T-helper 17 cell (primary cell): ENCODE results near the gene COMMD1. TPM values are rescaled to one million over a fixed set of nuclear protein-coding genes. Genes with fewer than 3 reads are reported as not detected.
"Not testable (repeated sequence)": the region's sequence is repeated elsewhere in the genome, so short reads cannot be mapped to it uniquely, and the experiment has no call there.

Source experiments
- ATAC-seq: fragments of 150-1000 bp; cut with Tn5 transposase; 2 replicates; pipeline ENCODE4 v1.10.0; 2021; ENCODE audit warnings: mild to moderate bottlenecking, moderate library complexity
- DNase-seq, 3 donors: peaks; one replicate each; pipeline versions ENCODE4 v3.0.0 to v3.0.0-alpha.2; 2020 to 2021
- H3K9me3 ChIP-seq: one replicate; pipeline ENCODE4 v1.7.0; 2013; ENCODE audit warnings: low read length, mild to moderate bottlenecking; ENCODE audit not compliant: control insufficient read depth, poor library complexity, severe bottlenecking
- H3K27ac Mint-ChIP-seq: one replicate; pipeline ENCODE4 v1.8.0; 2022; ENCODE audit warnings: mild to moderate bottlenecking, moderate library complexity, mixed read lengths
- H3K27me3 Mint-ChIP-seq: one replicate; pipeline ENCODE4 v1.8.0; 2022; ENCODE audit warnings: mixed read lengths
- H3K36me3 Mint-ChIP-seq: one replicate; pipeline ENCODE4 v1.8.0; 2022; ENCODE audit warnings: low read depth, mixed read lengths
- H3K4me1 Mint-ChIP-seq: one replicate; pipeline ENCODE4 v1.8.0; 2022; ENCODE audit warnings: mild to moderate bottlenecking, mixed read lengths
- H3K4me3 Mint-ChIP-seq: one replicate; pipeline ENCODE4 v1.8.0; 2022; ENCODE audit warnings: mild to moderate bottlenecking, moderate library complexity, mixed read lengths
- total RNA-seq, 4 donors: library from RNA in 2 of 4; stranded (reverse) in 2 of 4; gene quantifications; one replicate each; pipeline ENCODE4 v1.2.3 and lab custom pipeline; 2022 to 2026

The COMMD1 gene
- total RNA-seq, 2 donors from 2014 or later: 21.5 to 23.8 TPM

DNA sequence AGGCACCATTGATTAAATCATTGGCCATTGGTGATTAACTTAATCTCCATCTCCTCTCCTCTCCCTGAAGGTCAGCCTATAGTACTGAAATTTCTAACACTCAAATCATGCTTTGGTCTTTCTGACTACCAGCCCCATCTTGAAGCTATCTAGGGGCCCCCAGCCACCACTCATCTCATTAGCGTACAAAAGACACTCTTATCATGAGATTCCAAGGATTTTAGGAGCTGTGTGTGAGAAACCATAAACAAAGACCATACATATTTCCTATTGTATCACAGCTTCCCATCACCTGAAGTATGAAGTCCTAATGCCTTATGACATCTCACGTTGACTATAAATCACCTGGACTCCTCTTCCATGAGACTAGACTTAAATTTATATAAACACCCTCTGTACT, 196.4 kb downstream of the COMMD1 start:
- H3K36me3 Mint-ChIP-seq: no peaks in the 10 kb centered on the region
- no peaks in the 10 kb centered on the region for H3K9me3 ChIP-seq
- no peaks in the 10 kb centered on the region for H3K4me1 Mint-ChIP-seq
- DNase-seq: no peak
- no peak for ATAC-seq
- no peak overlapping the region for H3K4me3 Mint-ChIP-seq
- H3K27me3 Mint-ChIP-seq: no peaks in the 10 kb centered on the region
- no peak overlapping the region for H3K27ac Mint-ChIP-seq

DNA sequence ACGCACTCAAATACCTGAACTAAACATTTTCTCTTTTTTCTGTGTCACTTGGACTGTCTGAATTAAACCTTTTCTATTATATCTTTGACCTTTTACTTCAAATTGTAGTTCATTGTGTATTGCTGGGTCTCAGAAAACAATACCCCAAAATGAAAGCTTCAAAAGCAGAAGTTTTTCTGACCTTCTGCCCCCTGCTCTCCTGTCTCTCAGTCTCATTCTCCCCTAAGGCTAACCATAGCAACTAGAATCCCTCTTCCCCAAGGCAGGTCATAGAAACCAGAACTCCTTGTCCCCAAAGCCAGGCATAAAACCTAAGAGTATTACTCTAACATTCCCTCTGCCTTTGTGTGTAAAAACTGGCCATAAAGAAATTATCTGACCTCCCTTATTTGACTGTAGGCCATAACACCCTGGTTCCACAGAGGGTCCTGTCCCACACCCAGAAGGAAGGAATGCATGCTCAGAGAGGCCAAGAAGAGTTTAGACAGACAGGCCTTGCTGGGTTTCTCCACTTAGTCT, 197.0 kb downstream of the COMMD1 start:
- ATAC-seq (no peak), DNase-seq (no peak)
- Mint-ChIP-seq H3K27me3 (no peaks in the 10 kb centered on the region), H3K4me3 (no peak overlapping the region), H3K27ac (no peak overlapping the region), H3K4me1 (no peaks in the 10 kb centered on the region), H3K36me3 (no peaks in the 10 kb centered on the region)
- no peaks in the 10 kb centered on the region for H3K9me3 ChIP-seq

DNA sequence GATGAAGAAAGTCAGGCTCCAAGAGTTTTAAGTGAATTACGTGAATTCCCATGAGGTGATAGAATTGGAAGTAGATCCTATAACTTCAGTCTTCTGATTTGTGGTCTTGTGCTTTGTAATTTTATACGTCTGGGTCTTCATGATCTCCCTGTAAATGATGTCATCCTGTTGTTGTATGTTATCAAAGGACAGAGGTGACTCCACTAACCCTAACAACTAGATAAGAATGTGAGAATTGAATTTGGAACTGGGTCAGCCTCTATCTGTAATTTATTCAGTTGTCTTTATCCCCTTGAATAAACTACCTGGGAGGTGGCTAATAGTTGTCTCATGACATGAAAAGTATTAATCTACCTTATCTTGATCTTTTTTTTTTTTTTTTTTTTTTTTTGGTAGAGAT, 204.1 kb downstream of the COMMD1 start:
- Mint-ChIP-seq H3K36me3 (peaks cover 4% of the 10 kb centered on the region), H3K4me1 (peaks cover 2% of the 10 kb centered on the region), H3K4me3 (no peak overlapping the region), H3K27me3 (no peaks in the 10 kb centered on the region), H3K27ac (no peak overlapping the region)
- ATAC-seq (no peak), DNase-seq (no peak)
- H3K9me3 ChIP-seq: no peaks in the 10 kb centered on the region

DNA sequence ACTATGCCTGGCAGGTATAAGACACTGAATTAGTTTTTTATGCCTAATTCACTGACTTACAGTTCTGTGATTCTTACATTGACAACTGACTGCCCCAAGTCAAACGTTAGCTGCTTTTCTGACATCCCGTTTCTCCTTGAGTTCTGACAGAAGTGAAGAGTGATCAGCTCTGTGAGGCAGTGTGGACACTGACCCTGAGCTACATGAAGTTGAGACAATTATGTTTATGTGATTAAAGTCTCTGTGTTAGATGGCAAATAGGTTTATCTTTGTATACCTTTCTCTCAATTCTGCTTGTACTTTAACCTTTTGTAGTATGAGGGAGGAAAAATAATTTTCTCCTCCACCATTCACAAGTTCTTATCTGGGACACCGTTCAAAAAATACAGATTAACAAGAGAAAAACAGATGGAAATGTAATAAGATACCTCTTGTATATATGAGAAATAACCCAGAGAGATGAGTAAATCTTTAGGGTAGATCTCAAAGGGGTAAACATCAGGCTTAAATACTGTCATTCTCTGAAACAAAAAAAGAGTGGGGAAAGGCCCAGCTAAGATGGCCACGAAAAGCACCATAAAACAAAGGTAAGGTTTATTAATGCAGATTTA, 205.0 kb downstream of the COMMD1 start:
- Mint-ChIP-seq H3K27me3 (no peaks in the 10 kb centered on the region), H3K36me3 (peaks cover 4% of the 10 kb centered on the region), H3K27ac (no peak overlapping the region), H3K4me1 (peaks cover 7% of the 10 kb centered on the region), H3K4me3 (no peak overlapping the region)
- no peaks in the 10 kb centered on the region for H3K9me3 ChIP-seq
- DNase-seq (no peak), ATAC-seq (no peak)

DNA sequence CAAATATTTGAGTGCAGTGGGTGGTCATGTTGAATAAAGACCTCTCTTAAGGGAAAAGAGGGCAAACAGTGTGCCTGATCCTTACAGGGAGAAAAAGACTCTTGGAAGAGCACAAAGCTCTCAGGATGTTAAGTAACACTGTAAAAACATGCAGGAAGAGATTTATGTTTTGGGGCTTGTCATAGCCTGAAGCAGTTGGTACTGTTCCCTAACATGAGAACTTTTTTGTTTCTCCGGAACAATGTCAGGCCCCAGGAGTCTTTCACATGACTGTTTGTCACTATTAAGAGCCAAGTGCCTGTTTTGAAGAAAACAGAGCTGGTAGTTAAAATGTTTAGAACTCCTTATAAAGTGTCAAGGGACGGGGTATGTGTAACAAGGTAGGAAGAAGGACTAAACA, 206.7 kb downstream of the COMMD1 start:
- ATAC-seq (no peak), DNase-seq (no peak)
- Mint-ChIP-seq H3K4me3 (no peak overlapping the region), H3K27ac (no peak overlapping the region), H3K27me3 (no peaks in the 10 kb centered on the region), H3K4me1 (peaks cover 10% of the 10 kb centered on the region), H3K36me3 (peaks cover 4% of the 10 kb centered on the region)
- H3K9me3 ChIP-seq: no peaks in the 10 kb centered on the region

DNA sequence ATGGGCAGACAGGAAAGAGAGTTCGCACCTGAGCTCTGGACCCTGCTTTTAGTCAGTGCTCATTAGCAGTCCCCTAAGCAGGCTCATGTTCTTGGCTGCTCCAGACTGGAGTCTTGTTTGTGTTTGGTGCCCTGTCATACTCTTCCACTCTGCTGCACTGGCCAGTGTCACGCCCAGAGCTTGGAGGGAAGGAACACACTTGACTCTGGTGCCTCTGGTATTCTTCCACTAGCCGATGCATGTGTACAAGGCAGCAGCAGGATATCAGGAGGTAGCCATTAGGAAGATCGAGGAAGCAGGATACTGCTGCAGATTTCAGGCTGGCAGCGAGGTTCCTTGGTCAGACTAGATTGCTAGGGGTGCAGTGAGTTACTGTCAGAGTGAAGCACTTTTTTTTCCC, 209.1 kb downstream of the COMMD1 start:
- no peaks in the 10 kb centered on the region for H3K9me3 ChIP-seq
- Mint-ChIP-seq H3K4me1 (peaks cover 16% of the 10 kb centered on the region), H3K36me3 (peaks cover 5% of the 10 kb centered on the region), H3K27me3 (no peaks in the 10 kb centered on the region), H3K27ac (no peak overlapping the region), H3K4me3 (no peak overlapping the region)
- ATAC-seq (no peak), DNase-seq (no peak)

DNA sequence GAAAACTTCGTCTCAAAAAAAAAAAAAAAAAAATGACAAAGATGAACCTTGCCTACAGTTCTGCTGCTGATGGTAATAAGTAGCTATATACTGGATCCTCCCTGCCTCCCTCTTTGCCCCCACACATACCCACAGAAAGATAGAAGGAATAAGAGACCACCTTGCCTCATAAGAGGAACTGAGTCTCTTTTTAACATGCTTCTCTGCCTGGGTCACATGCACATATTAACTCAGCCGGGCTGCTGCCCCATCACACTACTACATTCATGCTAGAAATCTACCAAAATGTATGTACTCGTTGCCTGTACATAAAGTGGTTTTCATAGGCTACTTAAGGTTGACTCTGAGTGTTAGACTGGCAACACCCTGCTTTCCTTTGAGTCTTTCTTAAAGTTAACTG, 211.5 kb downstream of the COMMD1 start:
- no peaks in the 10 kb centered on the region for H3K9me3 ChIP-seq
- Mint-ChIP-seq H3K27ac (no peak overlapping the region), H3K4me3 (no peak overlapping the region), H3K27me3 (no peaks in the 10 kb centered on the region), H3K4me1 (peaks cover 16% of the 10 kb centered on the region), H3K36me3 (peaks cover 2% of the 10 kb centered on the region)
- ATAC-seq: no peak
- no peak for DNase-seq

DNA sequence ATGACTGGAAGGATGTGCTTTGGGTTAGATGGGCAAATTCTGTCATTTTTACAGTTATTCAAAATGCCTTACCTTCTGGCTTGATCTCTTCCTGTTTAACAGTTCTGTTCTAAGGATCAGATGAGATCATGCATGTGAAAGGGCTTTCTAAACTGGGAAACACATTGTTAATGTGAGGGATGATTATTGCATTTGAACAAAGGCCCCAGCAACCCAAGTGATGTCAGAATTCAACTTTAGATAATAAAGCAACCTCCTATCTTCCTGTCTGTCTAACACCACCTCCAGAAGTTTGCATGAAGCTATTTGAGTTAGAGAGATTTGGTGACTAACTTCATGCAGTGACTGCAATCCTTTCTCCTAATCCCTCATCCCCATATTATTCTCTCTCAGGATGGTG, 212.7 kb downstream of the COMMD1 start:
- Mint-ChIP-seq H3K27ac (no peak overlapping the region), H3K36me3 (peaks cover 2% of the 10 kb centered on the region), H3K4me1 (peaks cover 16% of the 10 kb centered on the region), H3K27me3 (no peaks in the 10 kb centered on the region), H3K4me3 (no peak overlapping the region)
- DNase-seq: no peak
- H3K9me3 ChIP-seq: no peaks in the 10 kb centered on the region
- ATAC-seq: no peak

DNA sequence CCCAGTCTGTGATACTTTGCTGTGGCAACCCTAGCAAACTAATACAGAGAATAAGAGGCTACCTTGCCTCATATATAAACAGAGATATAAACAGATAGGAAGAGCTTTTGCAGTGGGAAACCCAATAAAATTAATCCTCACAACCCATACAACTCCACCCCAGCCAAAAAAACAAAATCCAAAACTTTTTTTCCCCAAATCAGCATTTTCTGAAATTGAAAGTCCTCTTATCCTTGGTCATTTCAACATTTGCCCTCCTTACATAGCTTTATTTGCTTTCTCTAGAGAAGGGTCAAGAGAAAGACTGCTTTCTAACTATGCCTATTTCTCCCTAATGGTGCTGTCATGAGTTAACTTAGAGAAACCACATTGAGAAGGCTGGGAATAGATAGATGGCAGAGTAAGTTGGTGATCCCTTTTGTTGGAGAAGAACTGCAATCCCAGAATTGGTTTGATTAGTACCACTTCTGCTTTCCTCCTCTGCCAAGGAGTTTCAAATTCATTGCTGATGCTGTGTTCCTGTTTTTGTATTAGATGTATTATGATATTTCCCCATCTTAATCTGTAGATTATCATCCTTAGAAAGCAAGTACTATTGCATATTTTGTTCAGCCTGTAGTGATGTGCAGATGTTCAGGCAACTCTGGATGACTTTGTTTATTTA, 214.0 kb downstream of the COMMD1 start:
- Mint-ChIP-seq H3K27ac (no peak overlapping the region), H3K36me3 (peaks cover 2% of the 10 kb centered on the region), H3K27me3 (no peaks in the 10 kb centered on the region), H3K4me1 (peaks cover 16% of the 10 kb centered on the region), H3K4me3 (no peak overlapping the region)
- no peaks in the 10 kb centered on the region for H3K9me3 ChIP-seq
- ATAC-seq (no peak), DNase-seq (no peak)

DNA sequence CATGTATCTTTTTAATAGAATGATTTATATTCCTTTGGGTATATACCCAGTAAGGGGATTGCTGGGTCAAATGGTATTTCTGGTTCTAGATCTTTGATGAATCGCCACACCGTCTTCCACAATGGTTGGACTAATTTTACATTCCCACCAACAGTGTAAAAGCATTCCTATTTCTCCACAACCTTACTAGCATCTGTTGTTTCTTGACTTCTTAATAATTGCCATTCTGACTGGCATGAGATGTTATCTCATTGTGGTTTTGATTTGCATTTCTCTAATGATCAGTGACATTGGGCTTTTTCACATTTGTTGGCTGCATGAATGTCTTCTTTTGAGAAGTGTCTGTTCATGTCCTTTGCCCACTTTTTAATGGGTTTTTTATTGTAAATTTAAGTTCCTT, 220.8 kb downstream of the COMMD1 start:
- H3K27me3 Mint-ChIP-seq, DNase-seq, H3K4me3 Mint-ChIP-seq, H3K4me1 Mint-ChIP-seq, H3K27ac Mint-ChIP-seq, H3K9me3 ChIP-seq, ATAC-seq, H3K36me3 Mint-ChIP-seq: not testable (repeated sequence)

DNA sequence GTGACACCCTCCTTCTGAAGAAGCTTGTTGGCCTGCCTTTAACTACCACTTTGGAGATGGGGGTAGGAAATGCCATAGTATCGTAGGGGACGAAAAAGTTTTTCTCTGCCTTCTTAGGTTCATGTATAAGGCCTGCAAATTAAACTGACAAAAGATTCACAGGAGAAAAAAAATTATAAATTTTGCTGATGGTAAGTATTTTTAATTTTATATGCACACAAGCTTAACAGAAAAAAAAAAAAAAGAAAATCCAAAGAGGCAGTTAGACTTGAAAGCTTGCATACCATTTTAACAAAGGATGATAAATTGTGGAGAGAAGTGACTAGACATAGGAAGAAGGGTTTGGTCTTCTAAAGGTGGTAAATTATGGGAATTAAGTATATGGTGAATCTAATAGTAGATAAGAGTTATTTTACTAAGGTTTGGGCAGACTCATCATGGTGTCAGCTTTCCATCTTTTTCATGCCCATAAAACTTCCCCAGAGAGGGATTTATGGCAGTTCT, 227.9 kb downstream of the COMMD1 start:
- H3K27me3 Mint-ChIP-seq: no peaks in the 10 kb centered on the region
- H3K4me3 Mint-ChIP-seq: no peak overlapping the region
- no peak for ATAC-seq
- H3K27ac Mint-ChIP-seq: no peak overlapping the region
- no peaks in the 10 kb centered on the region for H3K9me3 ChIP-seq
- H3K4me1 Mint-ChIP-seq: no peaks in the 10 kb centered on the region
- no peak for DNase-seq
- H3K36me3 Mint-ChIP-seq: peaks cover 3% of the 10 kb centered on the region

DNA sequence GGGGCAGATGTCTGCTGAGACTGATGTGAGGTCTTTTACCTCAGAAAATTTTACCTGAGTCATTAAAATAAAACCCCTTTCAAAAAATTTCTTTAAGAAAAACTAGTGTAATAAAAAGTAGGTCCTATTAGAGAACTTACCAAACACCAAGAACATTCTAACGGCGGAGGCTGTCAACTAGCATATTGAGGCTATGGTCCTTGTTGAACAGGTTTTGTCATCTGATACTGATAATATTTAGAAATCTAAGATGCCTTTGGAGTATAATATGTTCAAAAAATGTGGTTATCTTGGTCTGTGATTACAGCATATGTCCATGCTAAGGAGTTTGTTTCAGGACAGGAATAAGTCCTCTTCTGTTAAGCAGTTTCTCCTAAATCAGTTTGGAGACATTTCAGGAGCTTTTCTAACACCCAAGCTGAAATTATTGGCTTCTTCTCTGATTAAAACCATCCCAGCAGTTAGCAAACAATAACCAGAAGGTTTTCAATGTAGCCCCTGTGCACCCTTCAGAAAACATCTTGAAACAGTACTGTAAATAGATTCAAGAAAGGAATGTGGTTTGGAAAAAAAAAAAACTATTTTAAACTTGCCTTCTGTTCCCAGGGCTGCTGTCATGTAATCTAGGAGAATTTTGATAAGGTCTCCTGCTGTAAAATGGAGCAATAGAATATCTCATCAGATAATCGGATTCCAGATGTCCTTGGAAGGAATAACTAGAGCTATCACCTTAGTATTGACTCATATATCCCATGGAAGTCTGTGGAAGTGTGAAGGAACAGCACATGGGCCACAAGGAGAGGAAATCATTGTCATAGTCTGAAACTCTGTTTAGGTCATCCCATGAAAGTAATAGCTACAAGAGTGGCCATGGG, 231.7 kb downstream of the COMMD1 start:
- Mint-ChIP-seq H3K36me3 (peaks cover 5% of the 10 kb centered on the region), H3K27me3 (no peaks in the 10 kb centered on the region), H3K4me3 (no peak overlapping the region), H3K4me1 (no peaks in the 10 kb centered on the region), H3K27ac (no peak overlapping the region)
- DNase-seq (no peak), ATAC-seq (no peak)
- no peaks in the 10 kb centered on the region for H3K9me3 ChIP-seq

DNA sequence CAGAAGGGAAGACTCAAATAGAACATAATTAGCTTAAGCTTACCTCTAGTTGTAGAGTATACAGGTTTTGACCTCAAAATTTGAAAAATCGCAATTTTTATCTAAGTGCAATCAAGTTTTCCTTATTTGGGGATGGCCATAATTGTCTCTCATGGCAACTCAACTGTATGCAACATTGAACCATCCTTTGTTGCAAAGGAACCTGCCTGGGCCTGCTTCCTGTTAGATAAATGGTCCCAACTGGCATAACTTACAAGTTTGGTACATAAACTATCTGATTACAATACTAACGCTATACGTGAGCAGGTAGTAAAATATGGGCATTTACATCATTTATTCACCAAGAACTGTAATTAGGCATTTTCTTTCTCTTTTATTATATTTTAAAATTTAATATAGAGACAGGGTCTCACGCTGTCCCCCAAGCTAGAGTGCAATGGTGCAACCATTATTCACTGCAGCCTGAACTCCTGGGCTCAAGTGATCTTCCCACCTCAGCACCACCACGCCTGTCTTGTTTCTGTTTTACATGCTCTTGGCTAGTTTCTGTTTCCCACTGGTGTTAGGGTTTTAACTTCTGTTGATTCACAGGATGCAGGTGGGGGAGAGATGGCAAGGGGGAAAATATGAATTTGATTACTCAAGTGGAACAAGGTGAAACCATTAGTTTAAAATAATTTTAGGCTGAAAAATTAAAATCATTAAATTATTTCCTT, 235.1 kb downstream of the COMMD1 start:
- Mint-ChIP-seq H3K27ac (no peak overlapping the region), H3K27me3 (no peaks in the 10 kb centered on the region), H3K4me1 (no peaks in the 10 kb centered on the region), H3K36me3 (peaks cover 2% of the 10 kb centered on the region), H3K4me3 (no peak overlapping the region)
- no peaks in the 10 kb centered on the region for H3K9me3 ChIP-seq
- ATAC-seq: no peak
- no peak for DNase-seq
